Cardiac fibroblast (primary cell): Measurements from ENCODE around the gene XK.

ENCODE experiments used
- DNase-seq, 2 donors: peaks; one replicate each; pipeline versions ENCODE4 v3.0.0 to v3.0.0-alpha.2; 2010; ENCODE audit warnings: low read depth in 2 of 2
- H3K4me3 ChIP-seq, 2 donors: replicated peaks in 1 of 2; 1 replicate in 1 of 2; 2 replicates in 1 of 2; pipeline ENCODE4 v1.5.1; 2011; ENCODE audit warnings: low read depth in 2 of 2, low read length in 2 of 2, mild to moderate bottlenecking in 2 of 2, moderate library complexity in 1 of 2
- CTCF ChIP-seq: IDR thresholded peaks from one replicate; pipeline ENCODE4 v1.5.1; 2011; ENCODE audit warnings: low read depth, mild to moderate bottlenecking, low read length, inconsistent platforms

XK gene

GRCh38 chrX:37746951-37747350 lies 61.4 kb downstream of the XK start:
- H3K4me3 ChIP-seq, result no peak overlapping the region
- TF ChIP-seq CTCF, result no peak
- no peak for DNase-seq

GRCh38 chrX:37752281-37752680 lies 66.7 kb downstream of the XK start:
- no peak for DNase-seq
- H3K4me3 ChIP-seq, result no peak overlapping the region
- no peak for TF ChIP-seq CTCF

GRCh38 chrX:37752936-37753335 lies 67.3 kb downstream of the XK start:
- no peak for DNase-seq
- no peak for TF ChIP-seq CTCF
- no peak overlapping the region for H3K4me3 ChIP-seq

- H3K4me3 ChIP-seq, result no peak overlapping the region
- no peak for DNase-seq
- TF ChIP-seq CTCF, result no peak
Observed at GRCh38 chrX:37753384-37753783, 67.8 kb downstream of the XK start.

- no peak for TF ChIP-seq CTCF
- H3K4me3 ChIP-seq, result no peak overlapping the region
- no peak for DNase-seq
Observed at GRCh38 chrX:37754516-37754915, 68.9 kb downstream of the XK start.

GRCh38 chrX:37755025-37755424 lies 69.4 kb downstream of the XK start:
- TF ChIP-seq CTCF, result no peak
- H3K4me3 ChIP-seq, result no peak overlapping the region
- no peak for DNase-seq

- no peak overlapping the region for H3K4me3 ChIP-seq
- DNase-seq, result no peak
- TF ChIP-seq CTCF, result no peak
Observed at GRCh38 chrX:37757082-37757481, 71.5 kb downstream of the XK start.
